GM19468 (cell line): Measurements from ENCODE around the gene MEA1.

Experiments used
- ATAC-seq: cut with Tn5 transposase; IDR thresholded peaks from one replicate; pipeline ENCODE4 v1.9.1; 2021; ENCODE audit warnings: mild to moderate bottlenecking, moderate library complexity, moderate number of reproducible peaks; ENCODE audit not compliant: unreplicated experiment; ENCODE audit errors: extremely low read depth

MEA1 gene

GRCh38 chr6:42978487-42978838, 35.3 kb downstream of the MEA1 start:
- ATAC-seq: no peak

DNA sequence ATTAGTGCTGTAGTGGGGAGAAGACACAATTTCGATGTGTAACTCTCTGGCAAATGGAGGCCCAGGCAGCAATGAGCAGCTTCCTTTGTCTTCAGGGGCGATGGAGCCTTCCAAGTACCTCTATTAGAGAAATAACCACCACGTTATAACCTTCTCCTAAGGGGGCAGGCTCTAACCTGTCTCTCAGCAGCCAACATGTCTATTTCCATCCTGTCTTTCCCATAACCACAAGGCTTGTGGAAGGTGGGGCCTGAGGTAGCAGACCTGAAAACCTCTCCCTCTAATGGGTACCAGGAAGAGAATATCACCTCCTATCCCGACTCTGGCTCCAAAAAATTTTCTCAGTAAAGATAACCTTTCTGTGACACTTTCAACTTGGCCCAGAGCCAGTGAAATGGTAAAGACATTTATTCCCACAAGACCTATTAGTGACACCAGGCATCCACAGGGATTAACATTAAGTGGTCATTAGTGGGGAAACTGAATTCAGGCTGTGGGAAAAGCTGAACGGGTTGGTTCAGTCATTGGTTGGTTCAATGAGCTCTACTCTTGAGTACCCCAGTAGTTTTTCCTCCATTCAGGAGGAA, 38.7 kb downstream of the MEA1 start:
- no peak for ATAC-seq

DNA sequence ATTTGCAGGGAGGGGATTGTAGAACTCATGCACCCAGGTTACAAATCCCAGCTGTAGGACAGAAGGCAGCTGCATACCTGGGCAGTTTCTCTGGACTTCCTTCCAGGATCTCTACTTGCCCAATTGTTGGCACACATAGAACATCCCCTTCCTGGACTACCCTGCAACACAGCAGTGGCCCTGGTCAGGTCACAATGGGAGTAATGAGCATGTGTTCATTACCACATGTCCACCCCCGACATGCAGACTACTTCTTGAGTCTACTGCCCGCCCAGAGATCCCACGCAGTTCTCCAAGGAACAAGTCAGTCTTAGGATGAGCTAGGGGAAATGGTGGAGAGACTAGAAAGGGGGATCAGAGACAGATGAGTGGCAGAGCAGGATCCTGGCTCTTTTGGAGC, 39.8 kb downstream of the MEA1 start:
- ATAC-seq: no peak

DNA sequence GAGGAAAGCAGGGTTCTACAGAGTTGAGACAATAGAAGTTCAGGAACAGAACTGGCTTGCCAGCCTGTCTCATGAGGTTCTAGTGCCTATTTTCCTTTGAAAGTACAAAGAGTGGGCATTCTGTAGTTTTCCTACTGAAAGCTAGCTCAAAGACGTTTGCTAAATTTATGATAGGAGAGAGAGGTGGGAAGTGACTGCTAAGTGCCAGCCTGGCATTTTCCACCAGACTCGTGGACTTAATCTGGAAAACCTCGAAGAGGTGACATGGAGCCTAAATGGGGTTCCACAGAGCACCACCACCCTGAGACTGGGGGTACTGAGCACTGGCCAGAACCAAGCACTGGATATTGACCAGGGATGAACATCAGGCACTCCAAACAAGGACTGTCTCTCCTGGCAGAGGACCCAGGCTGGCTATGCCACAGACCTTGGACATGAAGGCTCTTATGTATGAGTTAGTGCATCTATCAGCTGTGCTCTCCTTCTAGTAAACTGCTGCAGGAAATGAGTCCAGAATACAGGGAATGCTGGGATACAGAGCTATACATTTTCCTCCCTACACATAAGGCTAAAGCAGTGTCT, 41.9 kb downstream of the MEA1 start:
- no peak for ATAC-seq

GRCh38 chr6:42970871-42971612, 42.7 kb downstream of the MEA1 start:
- ATAC-seq: no peak

DNA sequence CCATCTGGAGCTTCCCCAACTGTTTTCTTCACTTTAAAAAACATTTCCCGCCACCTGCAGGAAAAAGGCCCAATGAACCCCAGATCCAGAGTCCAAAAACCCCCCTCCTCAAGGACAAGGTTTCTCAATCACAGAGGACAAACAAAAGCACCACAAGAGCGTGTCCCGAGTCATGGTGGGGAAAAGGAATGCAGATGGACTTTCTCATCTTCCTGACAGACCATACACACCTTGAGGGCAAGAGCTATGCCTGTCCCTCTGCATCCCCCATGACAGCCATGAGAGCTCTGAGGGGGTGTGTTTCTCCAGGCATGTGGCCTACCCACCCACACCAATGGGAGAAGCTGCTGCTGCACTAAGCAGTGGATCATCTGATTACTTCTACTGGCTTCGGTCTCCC, 43.8 kb downstream of the MEA1 start:
- no peak for ATAC-seq

DNA sequence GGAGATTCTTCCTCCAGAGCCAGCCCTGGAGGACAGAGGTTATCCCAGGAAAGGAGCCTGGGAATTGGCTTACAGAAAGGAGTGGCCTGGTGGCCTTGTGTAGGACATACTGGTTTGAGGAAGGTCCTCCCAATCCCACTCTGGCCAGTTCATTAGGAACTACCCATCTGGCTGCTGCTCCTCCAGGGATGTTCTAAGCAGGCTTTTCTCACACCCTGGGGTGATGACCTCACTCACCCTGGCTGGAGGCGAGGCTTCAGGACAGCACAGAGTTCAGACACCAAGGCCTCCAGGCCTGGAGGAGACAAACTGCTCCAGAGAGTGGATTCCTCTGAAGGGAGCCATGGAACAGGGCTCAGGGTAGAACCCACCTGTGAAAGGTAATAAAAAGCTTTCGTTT, 44.3 kb downstream of the MEA1 start:
- ATAC-seq: no peak

DNA sequence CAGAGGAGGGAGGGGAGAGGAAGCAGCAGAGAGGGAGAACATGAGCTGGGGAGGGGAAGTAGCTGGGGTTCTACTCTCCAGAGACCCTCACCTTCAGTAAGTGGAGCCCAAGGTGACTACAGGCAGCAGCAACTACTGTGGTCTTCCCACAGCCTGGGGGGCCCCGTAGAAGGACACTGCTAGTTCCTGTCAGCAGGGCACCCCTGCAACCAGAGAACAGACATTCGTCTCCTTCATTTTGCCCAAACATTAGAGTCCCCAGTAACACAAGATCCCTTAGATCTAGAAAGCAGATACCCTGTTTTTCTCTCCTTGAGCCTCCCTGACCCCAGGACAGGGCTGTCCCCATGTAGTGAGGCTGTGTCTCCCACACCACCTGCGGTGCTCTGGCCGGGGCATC, 45.0 kb downstream of the MEA1 start:
- ATAC-seq: no peak

DNA sequence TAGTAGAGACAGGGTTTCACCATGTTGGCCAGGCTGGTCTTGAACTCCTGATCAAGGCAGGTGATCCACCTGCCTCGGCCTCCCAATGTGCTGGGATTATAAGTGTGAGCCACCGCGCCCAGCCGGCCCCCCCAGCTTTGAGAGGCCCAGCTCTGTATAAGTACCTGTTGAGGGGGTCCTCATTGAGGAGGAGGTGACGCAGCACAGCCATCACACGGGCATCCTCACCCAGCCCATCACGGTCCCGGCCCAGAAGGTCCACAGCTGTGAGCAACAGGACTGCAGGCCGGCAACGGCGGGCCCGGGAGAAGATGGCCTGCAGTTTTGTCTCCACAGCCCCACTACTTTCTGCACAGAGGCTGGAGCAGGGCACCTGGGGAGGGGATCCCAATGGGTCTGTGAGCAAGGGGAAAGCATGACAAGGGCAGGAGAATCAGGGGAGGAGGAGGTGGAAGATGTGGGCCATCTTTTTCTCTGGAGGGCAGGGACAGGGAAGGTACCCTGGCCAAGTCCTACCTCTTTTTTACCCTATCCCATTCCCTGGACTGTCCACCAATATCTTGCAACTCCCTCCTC, 45.5 kb downstream of the MEA1 start:
- ATAC-seq: no peak

DNA sequence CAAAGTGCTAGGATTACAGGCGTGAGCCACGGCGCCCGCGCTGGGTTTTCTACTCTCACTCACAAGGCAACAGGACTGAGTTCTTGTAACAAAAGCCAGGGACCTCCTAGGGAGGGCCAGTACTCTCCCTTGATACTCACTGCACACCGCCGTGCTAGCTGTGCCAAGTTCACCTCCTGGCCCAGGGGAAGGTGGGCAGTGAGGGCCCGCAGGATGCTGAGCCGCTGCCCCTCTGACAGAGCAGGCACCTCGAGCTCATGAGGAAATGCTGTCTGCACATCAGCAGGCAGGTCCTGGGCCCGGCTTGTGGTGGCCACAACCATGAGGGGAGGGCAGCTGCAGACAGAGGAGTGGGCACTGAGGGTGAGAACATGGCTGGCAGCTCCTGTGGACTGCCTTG, 46.5 kb downstream of the MEA1 start:
- no peak for ATAC-seq

DNA sequence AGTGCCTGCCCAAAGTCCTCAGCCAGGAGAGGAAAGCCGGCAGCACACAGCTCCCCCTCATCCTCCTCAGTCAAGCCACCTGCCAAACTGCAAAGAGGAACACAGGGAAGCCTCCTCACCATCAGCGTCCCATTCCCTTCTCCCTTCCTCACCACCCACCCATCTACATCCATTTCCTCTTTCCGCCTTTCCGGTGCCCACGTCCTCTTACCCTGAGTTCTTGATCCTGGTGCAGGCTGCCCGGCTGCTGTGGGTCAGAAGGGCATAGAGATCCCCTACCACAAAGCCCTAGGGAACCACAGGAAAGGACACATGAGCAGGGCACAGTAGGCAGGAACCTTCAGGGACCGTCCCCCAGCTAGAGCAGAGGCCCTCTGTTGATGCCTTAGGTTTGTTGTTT, 47.2 kb downstream of the MEA1 start:
- no peak for ATAC-seq

DNA sequence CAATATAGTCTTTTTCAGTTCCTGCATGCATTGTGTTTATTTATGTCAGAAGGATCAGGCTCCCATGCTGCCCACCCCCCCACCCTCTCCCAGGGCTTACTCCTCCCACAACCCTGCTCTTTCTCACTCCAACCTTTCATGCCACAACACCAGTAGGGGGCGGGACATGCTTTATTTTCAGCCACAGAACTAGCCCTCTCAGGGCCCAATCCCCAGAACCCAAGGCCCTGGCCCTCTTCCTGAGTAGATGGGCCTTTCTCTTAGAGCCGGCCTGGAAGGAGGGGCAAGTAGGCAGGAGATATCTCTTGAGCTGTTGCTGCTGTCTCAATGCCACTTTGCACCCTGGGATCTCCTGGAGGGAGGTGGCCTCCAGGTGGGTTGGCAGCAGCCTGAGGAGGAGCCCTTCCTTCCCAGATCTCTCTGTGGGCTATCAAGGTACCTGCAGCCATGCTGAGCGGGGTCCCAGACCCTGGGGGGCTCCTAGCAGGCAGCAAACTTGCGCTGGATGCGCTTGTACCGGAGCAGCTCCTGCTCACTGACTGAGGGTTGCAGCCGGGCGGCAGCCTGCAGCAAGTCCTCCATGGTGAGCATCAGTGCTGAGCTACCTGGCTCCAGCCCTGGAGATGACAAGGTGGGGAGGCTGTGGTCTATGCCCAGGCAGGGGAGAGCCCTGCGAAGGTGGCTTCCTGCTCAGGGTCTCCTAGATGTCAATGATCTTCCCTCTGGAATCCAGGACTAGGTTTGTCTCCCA, 49.7 kb downstream of the MEA1 start:
- ATAC-seq: no peak

DNA sequence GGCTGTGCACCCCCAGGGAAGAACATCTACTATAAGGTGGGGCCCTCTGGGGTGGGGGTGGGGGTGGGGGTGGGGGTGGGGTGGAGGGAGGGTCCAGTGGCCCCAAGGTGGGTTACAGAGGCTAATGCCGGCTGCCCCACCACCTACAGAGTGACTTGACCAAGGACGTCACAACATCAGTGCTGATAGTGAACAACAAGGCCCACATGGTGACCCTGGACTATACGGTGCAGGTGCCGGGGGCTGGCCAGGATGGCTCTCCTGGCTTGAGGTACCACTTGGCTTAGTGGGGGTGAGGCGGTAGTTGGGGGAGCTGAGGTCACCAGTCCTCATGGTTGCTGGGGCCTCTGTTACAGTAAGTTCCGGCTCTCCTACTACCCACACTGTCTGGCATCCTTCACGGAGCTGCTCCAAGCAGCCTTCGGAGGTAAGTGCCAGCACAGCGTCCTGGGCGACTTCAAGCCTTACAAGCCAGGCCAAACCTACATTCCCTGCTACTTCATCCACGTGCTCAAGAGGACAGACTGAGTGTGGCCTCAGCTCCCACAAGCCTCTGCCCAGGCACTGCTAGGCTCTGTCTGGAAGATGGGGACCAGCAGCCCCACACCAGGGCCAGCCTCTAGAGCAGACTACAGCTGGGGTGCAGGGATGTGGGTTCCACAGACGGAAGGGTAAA, 50.4 kb downstream of the MEA1 start:
- no peak for ATAC-seq

- no peak for ATAC-seq
Measured at GRCh38 chr6:42962502-42963178, 51.1 kb downstream of the MEA1 start.

GRCh38 chr6:42962096-42962495, 51.6 kb downstream of the MEA1 start:
- no peak for ATAC-seq
